Stromal cell of bone marrow (primary cell): ENCODE results near the gene LINGO3.
"Not testable (repeated sequence)": the region's sequence is repeated elsewhere in the genome, so short reads cannot be mapped to it uniquely, and the experiment has no call there.

Experiments
- DNase-seq: peaks from one replicate; pipeline ENCODE4 v3.0.0-alpha.2; 2012; ENCODE audit warnings: low read depth

The LINGO3 gene

DNA sequence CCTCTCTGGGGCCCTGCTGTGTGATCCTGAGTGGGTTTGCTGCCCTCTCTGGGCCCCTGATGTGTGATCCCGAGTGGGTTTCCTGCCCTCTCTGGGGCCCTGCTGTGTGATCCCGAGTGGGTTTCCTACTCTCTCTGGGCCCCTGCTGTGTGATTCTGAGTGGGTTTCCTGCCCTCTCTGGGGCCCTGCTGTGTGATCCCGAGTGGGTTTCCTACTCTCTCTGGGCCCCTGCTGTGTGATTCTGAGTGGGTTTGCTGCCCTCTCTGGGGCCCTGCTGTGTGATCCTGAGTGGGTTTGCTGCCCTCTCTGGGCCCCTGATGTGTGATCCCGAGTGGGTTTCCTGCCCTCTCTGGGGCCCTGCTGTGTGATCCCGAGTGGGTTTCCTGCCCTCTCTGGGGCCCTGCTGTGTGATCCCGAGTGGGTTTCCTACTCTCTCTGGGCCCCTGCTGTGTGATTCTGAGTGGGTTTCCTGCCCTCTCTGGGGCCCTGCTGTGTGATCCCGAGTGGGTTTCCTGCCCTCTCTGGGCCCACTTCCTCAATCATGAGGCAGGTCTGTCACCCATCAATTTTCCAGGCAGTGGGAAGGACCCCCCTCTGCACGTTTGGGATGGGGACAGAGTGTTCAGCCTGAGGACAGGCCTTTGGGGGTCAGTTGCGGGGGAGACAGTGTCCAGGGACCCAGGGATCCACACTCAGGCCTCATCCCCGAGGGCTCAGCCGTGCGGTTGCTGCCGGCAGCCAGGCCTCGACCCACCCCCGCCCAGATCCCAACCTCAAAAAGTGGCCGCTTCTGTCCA, 26.5 kb downstream of the LINGO3 start:
- DNase-seq: not testable (repeated sequence)

DNA sequence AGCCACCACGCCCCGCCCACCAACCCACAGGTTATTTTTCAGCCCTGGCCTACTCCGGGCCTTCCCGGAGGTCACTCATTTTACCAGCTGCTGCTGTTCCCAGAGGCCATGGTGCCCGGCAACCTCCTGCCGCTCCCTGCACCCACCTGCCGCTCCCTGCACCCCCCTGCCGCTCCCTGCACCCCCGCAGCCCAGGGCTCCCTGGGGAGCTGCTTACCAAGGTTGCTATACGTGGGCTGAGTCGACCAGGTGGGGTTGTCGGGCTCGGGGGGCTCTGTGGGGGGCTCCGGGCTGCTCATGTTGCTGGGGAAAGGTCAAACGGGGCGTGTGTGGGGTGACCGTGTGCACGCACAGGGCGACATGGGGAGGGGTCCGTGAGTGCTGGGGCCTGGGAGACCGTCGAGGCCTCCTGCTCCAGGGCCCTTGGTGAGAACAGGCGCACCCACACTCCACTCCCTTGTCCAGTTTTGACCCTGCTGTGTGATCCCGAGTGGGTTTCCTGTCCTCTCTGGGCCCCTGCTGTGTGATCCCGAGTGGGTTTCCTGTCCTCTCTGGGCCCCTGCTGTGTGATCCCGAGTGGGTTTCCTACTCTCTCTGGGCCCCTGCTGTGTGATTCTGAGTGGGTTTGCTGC, 27.2 kb downstream of the LINGO3 start:
- no peak for DNase-seq

DNA sequence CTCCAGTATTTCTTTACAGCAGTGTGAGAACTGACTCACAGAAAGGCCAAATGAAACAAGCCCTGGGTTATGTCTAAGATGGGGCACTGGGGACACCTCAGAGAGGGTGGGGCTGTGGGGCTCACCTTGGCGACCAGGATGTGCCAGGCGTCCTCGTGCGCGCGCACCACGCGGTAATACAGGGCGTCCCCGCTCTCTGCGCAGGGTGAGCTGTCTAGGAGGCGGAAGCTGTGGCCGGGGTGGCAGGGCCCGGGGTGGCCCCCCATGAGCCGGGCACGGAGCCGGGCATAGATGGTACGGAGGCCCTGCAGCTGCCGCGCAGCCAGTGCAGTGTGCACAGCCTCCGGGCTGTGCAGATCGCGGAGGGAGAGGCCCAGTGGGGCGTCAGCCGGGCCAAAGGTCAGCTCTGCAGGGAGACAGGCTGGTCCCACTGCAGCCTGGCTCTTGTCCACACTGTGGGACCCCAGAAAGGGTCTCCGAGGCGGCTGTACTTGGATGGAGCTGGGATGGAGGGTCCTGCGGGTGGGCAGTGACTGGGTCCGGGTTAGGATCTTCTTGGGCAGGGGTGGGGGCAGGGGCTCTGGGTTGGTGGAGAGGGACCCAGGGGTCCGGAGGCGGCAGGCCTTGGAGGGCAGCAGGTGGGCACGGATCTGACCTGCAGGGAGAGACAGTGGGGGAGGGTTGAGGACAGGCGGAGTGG, 29.3 kb downstream of the LINGO3 start:
- DNase-seq: no peak

DNA sequence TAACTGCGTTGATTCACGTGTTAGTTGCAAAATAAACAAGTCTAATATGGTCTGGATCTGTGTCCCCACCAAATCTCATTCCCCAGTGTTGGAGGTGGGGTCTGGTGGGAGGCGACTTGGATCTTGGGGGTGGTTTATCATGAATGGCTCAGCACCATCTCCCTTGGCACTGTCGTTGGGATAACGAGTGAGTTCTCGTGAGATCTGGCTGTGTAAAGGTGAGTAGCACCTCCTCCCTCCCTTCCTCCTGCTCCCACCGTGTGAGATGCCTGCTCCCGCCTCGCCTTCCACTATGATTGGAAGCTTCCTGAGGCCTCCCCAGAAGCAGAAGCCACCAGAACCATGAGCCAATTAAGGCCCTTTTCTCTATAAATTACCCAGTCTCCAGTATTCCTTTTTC, 30.8 kb downstream of the LINGO3 start:
- DNase-seq: no peak

DNA sequence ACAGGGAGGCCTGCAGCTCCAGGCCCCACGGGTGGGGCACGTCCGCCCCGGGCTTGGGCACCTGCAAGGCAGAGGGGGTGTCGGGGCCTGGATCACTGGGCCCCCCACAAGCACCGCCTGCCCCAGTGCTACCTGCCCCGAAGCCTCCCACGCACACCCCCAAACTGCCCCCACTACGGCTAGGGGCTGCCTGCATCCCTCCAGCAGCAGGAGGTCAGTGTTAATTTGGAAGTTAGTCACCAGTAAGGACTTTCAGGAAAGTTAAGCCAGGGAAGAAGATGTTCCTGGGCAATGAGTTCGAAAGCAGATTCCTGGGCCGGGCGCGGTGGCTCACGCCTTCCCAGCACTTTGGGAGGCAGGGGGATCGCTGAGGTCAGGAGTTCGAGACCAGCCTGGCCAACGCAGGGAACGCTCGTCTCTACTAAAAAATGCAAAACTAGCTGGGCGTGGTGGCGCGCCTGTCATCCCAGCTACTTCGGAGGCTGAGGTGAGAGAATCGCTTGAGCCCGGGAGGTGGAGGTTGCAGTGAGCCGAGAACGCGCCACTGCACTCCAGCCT, 31.4 kb downstream of the LINGO3 start:
- no peak for DNase-seq

DNA sequence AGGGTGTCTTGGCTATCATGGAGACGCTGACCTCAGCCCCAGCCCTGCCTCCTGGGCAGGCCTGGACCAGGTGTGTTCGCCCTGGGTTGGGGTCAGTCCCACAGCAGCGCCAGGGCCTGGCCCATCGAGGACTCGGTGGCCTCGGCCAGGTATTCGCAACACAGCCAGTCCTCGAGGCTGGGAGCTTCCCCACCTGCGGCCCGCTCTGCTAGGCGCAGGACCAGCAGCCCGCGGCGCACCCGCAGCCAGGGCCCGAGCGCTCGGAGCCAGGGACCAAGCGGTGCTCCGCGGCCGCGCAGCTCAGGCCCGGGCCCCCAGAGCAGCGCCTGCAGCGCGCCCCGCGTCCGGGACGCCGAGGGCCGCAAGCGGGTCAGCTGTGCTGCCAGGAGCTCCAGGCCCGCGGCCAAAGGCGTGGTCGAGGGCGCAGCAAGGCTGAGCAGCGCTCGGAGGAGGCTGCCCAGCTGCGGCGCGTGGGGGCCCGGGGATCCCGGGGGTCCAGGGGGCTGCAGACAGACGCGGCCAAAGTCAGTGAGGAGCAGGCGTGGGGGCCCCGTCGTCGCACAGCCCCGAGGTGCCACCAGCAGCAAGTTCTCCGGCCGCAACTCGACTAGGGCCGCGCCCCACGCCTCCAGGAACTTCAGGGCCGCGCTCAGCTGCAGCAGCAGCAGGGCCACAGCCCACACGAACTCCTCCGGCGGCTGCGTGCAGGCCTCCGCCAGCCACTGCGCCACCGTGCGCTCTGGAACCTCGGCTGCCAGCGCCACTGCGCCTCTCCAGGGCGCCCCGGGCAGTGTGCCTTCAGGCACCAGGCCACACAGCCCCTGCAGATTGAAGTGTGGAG, 32.1 kb downstream of the LINGO3 start:
- no peak for DNase-seq

DNA sequence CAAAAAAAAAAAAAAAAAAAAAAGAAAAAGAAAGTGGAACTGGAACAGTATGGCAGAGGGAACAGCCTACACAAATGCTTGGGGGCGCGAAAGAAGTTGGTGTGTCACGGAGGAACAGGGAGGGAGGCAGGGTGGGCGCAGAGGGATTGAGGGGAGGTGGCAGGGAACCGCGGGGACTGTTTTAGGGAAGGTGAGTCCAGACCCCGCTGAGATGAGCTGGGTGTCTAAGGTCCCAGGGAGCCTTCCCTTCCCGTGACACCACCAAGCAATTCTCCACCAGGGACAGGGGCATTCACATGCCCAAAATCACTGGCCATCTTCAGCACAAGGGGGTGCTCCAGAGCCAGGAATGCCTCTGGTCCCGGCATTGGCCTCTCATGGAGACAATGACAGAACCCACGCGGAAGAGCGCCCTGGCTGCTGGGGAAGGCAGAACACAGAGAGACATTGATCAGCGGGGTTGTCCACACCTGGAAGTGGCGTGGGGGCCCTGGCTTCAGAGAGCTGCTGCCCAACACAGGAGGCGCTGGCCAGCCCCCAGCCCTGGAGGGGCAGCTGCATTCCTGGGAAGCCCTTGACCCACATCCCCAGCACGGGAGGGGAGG, 32.9 kb downstream of the LINGO3 start:
- DNase-seq: peak; percentile 42

DNA sequence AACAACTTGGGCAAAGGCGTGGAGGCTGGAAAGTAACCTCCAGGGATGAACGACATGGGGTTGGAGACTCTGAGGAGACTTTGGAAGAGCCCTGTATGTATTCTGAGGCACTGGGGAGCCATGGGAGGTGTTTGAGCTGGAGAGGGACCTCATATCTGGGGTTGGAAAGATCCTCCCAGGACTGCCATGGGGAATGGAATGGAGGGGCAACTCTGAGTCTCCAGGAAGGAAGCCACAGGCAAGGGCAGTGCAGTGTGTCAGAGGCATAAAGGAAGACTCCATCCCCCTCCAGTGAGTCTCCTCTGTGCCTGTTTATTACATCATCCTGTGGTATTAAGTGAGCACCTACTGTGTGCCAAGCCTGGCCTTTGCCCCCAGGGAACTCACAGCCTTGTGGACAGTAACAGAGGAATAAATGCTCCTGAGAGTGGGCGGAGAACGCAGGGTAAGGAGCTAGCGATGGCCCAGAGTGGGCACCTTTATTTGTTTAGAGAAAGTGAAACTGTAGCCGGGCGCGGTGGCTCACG, 33.7 kb downstream of the LINGO3 start:
- no peak for DNase-seq

DNA sequence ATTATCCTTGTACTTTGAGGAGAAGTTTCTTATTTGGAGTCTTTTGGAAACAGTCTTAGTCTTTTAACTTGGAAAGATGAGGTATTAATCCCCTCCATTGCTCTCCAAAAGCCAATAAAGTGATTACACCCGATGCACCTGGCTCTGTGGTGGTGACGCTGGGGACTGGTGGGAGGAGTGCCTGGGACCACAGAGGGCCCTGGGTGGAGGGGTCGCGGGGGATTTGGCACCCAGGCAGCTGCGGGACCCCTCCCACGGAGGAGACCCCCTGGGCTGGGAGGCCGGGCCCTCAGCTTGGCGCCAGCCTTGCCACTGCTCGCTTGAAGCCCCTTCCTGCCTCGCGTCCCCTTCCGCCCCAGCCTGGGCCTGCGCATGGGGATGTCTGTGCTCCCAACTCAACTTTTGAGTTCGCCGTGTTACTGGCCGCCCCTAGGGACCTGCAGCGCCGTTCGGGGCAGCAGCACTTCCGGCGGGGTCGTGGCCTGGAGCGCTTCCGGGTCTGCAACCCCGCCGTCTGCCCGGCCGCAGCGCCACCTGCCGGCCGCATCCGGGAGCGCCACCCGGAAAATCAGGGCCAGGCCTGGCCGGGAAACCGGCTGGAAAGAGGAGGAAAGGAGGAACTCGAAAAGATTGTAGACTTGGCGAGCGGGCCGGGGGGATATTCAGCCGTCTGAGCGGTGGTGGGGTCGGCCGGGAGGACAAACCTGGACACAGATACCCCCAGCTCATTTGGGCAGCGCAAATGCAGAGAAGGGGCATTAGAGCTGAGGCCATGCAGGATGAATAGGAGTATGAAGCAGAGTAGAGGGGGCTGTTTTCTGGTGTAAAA, 34.4 kb downstream of the LINGO3 start:
- peak; percentile 28 for DNase-seq

DNA sequence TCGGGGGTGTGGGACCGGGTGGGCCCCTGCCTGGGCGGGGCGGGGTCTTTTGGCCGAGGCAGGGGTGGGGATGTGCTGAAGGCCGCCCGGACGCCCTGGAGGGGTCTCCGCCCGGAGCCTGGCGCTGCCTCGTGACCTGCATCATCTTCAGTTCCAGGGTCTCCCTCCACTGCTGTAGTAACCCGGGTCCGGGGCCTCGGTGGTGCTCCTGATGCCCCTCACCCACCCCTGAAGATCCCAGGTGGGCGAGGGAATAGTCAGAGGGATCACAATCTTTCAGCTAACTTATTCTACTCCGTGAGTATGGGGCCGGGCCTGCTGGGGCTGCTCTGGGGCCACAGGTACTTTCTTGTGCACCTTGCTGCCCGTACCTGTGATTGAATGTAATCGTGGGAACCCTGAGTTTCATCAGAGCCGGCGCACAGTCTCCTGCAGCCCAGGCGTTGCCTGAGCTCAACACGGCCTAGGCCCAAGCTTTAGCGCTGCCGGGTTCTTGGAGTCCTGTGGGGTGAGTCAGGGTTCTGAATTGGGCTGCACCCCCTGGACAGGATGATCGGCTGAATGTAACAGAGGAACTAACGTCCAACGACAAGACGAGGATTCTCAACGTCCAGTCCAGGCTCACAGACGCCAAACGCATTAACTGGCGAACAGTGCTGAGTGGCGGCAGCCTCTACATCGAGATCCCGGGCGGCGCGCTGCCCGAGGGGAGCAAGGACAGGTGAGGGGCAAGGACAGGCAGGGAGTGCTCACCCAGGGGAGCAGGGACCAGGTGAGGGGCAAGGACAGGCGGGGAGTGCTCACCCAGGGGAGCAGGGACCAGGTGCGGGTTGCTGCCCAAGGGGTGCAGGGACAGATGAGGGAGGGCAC, 36.5 kb downstream of the LINGO3 start:
- DNase-seq: peak; percentile 75

DNA sequence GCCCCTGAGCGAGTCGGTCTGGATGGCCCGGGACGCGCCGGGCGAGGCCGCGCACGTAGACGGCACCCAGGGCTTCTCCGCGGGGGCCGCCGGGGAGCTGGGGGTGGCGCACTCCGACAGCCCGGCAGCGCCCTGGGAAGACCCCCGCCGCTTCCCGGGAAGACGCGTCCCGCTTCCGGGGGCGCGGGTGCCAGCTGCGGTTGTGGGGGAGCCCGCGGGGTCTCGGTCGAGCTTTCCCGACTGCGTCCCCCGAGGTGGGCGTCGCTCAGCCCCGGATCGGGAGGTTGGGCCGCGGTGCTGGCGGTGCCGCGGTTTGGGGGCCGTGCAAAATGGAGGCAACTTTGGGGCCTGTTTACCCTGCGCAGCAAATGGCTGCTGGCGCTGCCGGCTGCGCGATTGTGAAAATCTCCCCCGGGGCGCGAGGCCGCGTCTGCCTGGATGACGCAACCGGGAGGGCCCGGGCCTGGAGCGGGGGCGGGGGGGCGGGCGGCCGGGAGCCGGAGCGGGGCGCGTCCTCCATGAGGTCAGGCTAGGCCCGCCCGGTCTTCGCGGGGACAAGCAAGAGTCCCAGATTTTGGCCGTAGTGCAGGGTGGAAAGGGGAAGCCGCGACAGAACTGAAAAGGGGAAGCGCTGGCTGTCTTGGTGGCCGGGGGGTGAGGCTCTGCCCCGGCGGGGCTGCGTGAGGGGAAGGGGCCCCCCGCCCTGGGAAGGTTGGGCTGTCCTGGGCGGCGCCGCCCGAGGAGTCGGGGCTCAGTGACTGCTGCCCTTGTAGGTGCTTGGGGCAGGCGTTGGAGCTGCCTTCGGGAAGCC, 37.3 kb downstream of the LINGO3 start:
- peak; percentile 78 for DNase-seq

DNA sequence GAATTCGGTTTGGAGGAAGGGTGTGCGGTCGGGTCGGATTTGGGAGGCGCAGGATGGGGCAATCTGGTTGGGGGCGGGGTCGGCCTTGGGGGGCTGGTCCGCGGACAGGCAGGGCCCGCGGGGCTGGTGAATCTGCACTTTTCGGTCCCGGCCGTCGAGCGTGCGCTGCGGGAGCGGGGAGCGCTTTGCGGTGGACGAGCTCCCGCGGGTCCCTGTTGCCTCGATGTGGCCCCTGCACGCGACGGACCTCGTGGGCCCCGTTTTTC, 37.9 kb downstream of the LINGO3 start:
- DNase-seq: no peak

DNA sequence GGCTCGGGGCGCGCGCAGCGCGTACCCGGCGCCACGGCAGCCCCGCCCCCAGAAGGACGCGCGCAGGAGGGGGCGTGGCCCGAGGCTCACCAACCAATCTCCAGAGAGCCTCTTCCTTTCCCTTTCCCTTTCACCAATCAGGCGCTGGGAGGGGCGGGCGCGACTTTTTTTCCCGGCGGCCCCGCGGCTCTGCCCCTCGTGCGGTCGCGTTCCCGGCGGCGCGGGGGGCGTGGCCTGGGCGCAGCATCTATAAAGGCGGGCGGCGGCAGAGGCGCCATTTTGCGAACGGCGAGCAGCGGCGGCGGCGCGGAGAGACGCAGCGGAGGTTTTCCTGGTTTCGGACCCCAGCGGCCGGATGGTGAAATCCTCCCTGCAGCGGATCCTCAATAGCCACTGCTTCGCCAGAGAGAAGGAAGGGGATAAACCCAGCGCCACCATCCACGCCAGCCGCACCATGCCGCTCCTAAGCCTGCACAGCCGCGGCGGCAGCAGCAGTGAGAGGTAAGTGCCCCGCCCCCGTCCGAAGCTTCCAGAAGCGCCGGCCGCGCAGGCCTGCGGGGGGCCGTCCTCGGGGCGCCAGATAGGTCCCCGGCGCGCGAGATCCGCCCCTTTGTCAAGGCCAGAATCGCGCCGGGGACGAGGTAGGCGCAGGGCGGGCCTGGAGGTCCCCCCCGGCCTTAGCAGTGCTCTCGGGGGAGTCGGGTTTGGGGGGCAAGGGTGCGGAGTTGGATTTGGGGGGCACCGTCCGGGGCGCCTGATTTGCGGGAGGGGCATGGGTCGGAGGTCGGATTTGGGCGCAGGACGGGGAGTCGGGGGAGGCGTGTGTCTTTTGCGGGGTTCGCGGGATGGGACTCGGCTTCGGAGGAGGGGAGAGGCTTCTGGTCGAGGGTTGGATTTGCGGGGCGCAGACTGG, 38.5 kb downstream of the LINGO3 start:
- DNase-seq: peak; percentile 94

DNA sequence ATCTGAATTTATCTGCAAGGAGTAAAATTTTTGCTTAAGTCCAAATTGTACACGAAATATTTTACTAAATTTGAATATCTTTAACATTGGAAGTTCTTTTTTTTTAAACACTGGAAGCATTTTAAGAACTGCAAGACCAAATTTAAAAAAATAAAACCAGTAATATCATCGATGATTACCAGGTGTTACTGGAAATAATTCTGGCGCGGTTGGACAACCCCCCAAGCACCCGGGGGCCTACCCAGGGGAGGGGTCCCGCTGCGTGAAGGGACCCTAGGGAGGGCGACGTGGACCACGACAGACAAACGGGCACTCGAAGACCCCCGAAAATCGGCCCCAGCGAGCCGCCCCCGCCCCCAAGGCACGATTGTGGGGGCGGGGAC, 39.1 kb downstream of the LINGO3 start:
- DNase-seq: no peak

DNA sequence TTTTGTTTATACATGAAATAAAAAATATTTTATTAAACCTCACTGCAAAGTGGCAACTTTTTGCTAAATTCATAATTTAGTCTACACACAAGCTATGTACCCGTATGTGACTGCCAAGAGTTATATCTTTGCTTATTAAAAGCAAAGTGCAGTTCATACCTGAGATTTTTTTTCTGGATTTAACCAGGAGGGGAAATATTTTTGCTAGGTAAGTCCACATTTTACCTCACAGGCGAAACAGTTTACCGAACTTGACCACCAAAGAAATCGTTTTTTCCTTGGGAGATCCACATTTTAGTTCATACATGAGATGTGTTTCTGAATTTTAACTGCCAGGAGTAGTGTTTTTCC, 39.5 kb downstream of the LINGO3 start:
- DNase-seq: no peak

DNA sequence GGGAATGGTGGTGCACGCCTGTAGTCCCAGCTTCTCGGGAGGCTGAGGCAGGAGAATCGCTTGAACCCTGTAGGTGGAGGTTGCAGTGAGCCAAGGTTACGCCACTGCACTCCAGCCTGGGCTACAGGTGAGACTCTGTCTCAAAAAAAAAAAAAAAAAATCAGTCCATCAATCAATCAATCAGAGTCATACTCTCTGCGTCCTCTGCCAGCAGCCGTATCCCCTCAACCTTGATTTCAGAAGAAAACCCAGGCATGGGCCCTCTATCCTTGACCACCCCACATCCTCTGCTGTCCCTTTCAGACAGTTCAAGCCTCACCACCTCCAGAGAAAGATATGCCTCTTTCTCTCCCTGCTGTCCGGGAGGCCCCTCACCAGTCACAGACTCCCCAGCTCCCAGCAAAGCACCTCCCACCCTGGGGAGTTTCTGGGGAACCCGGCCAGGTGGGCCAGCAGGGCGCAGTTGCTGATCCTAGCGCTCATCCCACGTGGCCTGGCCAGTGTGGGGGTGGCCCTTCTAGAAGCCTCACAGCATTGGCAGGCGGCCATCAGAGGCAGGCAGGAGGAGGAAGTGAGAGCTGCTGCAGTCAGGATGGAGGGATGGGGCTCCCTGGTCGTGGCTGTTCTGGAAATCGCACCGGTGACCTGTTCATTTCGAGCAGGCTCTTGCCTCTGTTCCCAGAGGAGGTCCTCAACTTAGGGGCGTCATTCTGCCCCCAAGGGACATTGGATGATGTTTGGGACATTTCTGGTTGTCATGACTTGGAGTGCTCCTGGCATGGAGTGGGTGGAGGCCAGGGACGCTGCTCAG, 41.6 kb downstream of the LINGO3 start:
- DNase-seq: peak; percentile 68
